Stimulated activated CD8-positive, alpha-beta memory T cell treated with anti-CD3 and anti-CD28 coated beads, Interleukin-7, amount 100 ng/mL, for 48 hours (primary cell): Measurements from ENCODE around the gene PRADC1.

Experiments used
- DNase-seq, 2 donors: peaks; one replicate each; pipeline ENCODE4 v3.0.0-alpha.2; 2020; ENCODE audit warnings: low read depth in 1 of 2; ENCODE audit errors: extremely low read depth in 1 of 2

PRADC1 gene

GRCh38 chr2:73259276-73259675 lies 26.2 kb upstream of the PRADC1 start:
- DNase-seq = no peak

- DNase-seq = no peak
These were observed 25.8 kb upstream of the PRADC1 start for GRCh38 chr2:73258913-73259215.

GRCh38 chr2:73258186-73258912 lies 25.3 kb upstream of the PRADC1 start:
- no peak for DNase-seq

- no peak for DNase-seq
These were observed 24.5 kb upstream of the PRADC1 start for GRCh38 chr2:73257425-73258125.

GRCh38 chr2:73257021-73257420 lies 24.0 kb upstream of the PRADC1 start:
- no peak for DNase-seq

- no peak for DNase-seq
These were observed 23.5 kb upstream of the PRADC1 start for GRCh38 chr2:73256618-73256922.

- DNase-seq = no peak
These were observed 23.0 kb upstream of the PRADC1 start for GRCh38 chr2:73255907-73256617.

- no peak for DNase-seq
These were observed 22.1 kb upstream of the PRADC1 start for GRCh38 chr2:73255007-73255644.

- no peak for DNase-seq
These were observed 21.4 kb upstream of the PRADC1 start for GRCh38 chr2:73254343-73255006.

GRCh38 chr2:73253901-73254300 lies 20.9 kb upstream of the PRADC1 start:
- DNase-seq = no peak

GRCh38 chr2:73253400-73253799 lies 20.4 kb upstream of the PRADC1 start:
- no peak for DNase-seq

GRCh38 chr2:73252238-73253027 lies 19.4 kb upstream of the PRADC1 start:
- no peak for DNase-seq

GRCh38 chr2:73250872-73251846 lies 18.1 kb upstream of the PRADC1 start:
- no peak for DNase-seq

- DNase-seq = no peak
These were observed 16.6 kb upstream of the PRADC1 start for GRCh38 chr2:73249636-73250035.

GRCh38 chr2:73246850-73247249 lies 13.8 kb upstream of the PRADC1 start:
- DNase-seq = no peak

- no peak for DNase-seq
These were observed 11.5 kb upstream of the PRADC1 start for GRCh38 chr2:73244580-73244979.

- no peak for DNase-seq
These were observed 11.0 kb upstream of the PRADC1 start for GRCh38 chr2:73243884-73244570.

GRCh38 chr2:73239776-73240175 lies 6.7 kb upstream of the PRADC1 start:
- DNase-seq = no peak

GRCh38 chr2:73238976-73239375 lies 5.9 kb upstream of the PRADC1 start:
- no peak for DNase-seq
